ENCODE results near the gene CSN3.

Gene CSN3

GRCh38 chr4:70225824-70226223 is 16.6 kb upstream of the CSN3 start, which contains the start of gene FDCSP:
Gene FDCSP, plus strand, starts transcription at chr4:70226124. Its CDS starts 5,071 bp downstream, at chr4:70231195.
- TF ChIP-seq ZFX (IDR thresholded peaks at IDR 0.05; ENCODE audit: borderline replicate concordance): no peak
- TF ChIP-seq CTCF (IDR thresholded peaks at IDR 0.05): no peak
- H3K27ac ChIP-seq: no peak within 1 kb of the TSS

GRCh38 chr4:70236125-70236524 is 6.3 kb upstream of the CSN3 start:
- no peak overlapping the region for H3K27ac ChIP-seq
- TF ChIP-seq CTCF (IDR thresholded peaks at IDR 0.05) (no peak), ZFX (IDR thresholded peaks at IDR 0.05; ENCODE audit: borderline replicate concordance) (no peak)

GRCh38 chr4:70239131-70239883 is 3.1 kb upstream of the CSN3 start:
- no peak overlapping the region for H3K27ac ChIP-seq
- TF ChIP-seq CTCF (IDR thresholded peaks at IDR 0.05) (no peak), ZFX (IDR thresholded peaks at IDR 0.05; ENCODE audit: borderline replicate concordance) (no peak)

GRCh38 chr4:70239884-70240591 is 2.4 kb upstream of the CSN3 start:
- TF ChIP-seq ZFX (IDR thresholded peaks at IDR 0.05; ENCODE audit: borderline replicate concordance) (no peak), CTCF (IDR thresholded peaks at IDR 0.05) (no peak)
- H3K27ac ChIP-seq: no peak overlapping the region

GRCh38 chr4:70243091-70243490 is 694 bp downstream of the CSN3 start:
- no peak for TF ChIP-seq ZFX (IDR thresholded peaks at IDR 0.05; ENCODE audit: borderline replicate concordance)
- TF ChIP-seq CTCF (IDR thresholded peaks at IDR 0.05): no peak
- H3K27ac ChIP-seq: no peak overlapping the region

GRCh38 chr4:70251250-70251944 is 9.0 kb downstream of the CSN3 start:
- TF ChIP-seq ZFX (IDR thresholded peaks at IDR 0.05; ENCODE audit: borderline replicate concordance) (no peak), CTCF (IDR thresholded peaks at IDR 0.05) (no peak)

More at GRCh38 chr4:70251250-70251944, 9.0 kb downstream of the CSN3 start:
- H3K27ac ChIP-seq: no peak overlapping the region
